GM18907 (cell line): ENCODE data around the gene CYYR1.
"Not testable (repeated sequence)": the region's sequence is repeated elsewhere in the genome, so short reads cannot be mapped to it uniquely, and the experiment has no call there.

ENCODE experiments used
- ATAC-seq: cut with Tn5 transposase; IDR thresholded peaks from one replicate; pipeline ENCODE4 v1.9.1; 2021; ENCODE audit warnings: mild to moderate bottlenecking, moderate library complexity; ENCODE audit not compliant: unreplicated experiment

CYYR1 gene

DNA sequence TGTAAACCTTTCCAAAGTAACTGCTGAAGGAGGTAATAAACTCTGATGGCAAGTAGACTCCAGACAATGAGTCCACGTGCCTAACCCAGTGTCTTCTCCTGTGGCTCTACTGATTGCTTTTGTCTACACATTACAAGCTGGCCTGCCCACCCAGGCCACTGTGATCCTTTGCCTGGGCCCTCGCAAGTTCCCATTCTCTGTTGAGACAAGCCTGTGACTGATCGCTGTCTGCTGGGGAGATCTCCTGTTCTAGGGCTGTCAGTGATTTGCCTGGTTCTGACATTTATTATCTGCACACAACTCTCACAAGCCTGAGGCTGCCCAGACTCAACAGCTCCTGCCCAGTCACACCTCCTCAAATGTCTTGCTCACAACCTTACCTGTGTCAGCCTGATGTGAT, 81.4 kb downstream of the CYYR1 start:
- no peak for ATAC-seq

DNA sequence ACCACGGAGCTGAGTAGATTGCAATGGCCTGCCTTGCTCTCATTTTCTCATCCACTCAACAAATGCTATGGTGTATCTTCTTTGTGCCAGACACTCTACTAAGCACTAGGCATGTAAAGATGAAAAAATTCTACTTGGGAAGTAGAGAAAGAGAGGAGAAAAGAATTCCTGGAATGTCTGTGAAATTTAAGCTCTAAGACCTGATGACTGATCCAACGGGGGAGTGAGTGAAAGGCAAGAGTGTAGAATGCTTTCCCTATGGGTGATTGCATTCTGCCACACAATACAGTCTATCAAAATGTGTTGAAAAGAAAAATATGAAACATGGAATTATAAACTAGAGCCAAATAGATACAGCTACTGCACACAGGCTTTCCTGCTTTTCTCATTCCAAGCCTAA, 82.3 kb downstream of the CYYR1 start:
- no peak for ATAC-seq

DNA sequence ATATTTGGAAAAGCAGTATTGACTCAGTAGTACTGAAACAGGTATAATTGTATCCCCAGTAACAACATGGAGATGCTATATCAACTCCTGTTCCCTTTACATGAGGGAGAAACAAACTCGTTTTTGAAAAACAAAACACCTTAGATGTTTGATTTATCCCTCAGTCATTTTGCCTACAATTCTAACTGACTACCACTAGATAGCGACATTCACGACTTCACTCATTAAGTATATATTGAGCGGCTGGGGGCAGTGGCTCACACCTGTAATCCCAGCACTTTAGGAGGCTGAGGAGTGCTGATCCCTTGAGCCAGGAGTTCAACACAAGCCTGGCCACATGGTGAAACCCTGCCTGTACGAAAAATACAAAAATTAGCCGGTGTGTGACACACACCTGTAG, 83.3 kb downstream of the CYYR1 start:
- no peak for ATAC-seq

DNA sequence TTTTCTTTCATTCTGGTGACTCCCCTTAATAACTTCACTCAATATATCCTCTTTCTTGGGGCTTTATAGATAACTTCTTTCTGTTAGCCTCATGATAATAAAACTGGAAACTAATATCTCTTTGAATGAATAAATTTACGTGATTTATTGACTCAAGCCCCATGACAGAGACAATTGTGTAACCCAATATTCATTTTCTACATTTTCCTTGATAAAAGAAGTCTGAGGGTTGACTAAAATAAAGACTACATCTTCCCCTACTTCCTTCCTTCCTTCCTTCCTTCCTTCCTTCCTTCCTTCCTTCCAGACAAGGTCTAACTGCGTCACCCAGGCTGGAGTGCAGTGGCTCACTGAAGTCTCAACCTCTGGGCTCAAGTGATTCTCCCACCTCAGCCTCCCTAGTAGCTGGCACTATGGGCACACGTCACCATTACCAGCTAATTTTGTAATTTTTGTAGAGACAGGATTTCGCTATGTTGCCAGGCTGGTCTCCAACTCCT, 85.1 kb downstream of the CYYR1 start:
- no peak for ATAC-seq

GRCh38 chr21:26473471-26473870, 99.6 kb downstream of the CYYR1 start:
- no peak for ATAC-seq

DNA sequence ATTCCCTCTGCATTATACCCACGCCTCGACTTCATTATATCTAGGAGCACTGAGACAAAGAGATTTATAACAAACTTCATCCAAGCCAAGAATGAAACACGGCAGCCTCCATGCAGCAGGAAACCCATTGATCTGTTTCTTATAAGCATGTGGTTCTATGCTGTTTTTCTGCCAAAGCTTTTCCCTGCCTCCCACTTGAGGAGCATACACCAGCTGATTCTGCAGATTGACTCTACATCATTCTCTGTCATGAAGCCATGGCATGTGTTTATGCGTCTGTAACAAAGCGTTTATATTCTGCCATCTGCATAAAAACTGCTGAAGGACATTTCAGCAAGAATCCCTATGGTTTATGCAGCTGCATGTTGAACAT, 102.0 kb downstream of the CYYR1 start:
- ATAC-seq = no peak

DNA sequence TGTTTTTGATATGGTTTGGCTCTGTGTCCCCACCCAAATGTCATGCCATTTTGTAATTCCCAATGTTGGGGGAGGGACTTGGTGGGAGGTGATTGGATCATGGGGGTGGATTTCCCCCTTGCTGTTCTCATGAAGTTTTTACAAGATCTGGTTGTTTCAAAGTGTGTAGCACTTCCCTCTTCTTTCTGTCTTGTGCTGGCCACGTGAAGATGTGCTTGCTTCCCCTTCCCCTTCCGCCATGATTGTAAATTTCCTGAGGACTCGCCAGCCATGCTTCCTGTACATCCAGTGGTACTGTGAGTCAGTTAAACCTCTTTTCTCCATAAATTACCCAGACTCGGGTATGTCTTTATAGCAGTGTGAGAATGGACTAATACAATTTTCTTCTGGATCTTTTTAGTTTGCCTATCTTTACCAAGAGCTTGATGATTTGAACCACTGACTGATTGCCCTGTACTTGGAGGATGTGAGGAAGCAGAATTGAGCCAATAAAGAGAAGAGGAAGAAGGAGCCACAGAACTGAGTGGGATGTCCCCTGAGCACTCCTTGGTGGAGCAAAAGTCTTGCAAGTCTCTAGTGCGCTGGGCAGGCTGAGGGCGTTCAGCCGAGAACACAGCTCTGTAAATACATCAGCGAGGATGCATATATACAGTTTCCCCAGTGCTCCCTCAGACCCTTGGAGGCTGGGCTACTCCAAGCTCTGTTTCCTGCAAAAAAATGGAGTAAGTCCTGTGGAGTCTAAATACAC, 102.6 kb downstream of the CYYR1 start:
- no peak for ATAC-seq

GRCh38 chr21:26469789-26470188, 103.3 kb downstream of the CYYR1 start:
- no peak for ATAC-seq

DNA sequence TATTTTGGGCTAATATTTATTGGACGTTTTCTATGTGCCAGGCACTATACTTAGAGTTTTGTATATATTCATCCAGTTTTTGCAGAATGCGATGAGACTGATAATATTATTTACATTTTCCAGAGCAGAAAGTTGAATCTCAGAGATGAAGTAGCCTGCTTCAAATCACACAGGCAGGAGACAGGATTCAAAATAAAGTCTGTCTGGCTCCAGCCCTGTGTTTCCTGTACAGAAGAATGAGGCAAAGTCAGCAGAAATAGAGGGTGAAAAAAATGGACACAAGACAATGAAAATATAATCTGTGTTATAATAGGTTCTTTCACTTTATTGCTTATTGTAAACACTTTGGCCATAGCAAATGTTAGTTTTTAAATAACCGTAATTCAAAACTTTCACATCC, 107.2 kb downstream of the CYYR1 start:
- no peak for ATAC-seq

DNA sequence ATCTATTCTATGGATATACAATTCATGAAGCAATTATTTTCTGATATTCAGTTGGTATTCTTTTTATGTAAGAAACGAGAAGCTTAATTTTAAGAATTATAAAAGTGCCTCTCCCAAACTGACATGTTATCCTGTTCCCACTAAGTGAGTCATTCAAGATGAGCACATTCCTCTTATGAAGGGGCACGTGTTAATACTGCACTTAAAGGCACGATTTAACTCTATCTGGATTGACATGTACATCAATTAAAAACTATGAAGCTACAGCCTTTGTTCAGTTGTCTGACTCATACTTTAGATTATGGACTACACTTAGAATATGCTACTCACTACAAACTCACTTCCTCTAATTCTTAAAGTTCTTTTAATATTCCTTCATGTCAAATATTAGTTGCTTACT, 111.6 kb downstream of the CYYR1 start:
- ATAC-seq = no peak

GRCh38 chr21:26460621-26461020, 112.5 kb downstream of the CYYR1 start:
- no peak for ATAC-seq

GRCh38 chr21:26458854-26459253, 114.2 kb downstream of the CYYR1 start:
- not testable (repeated sequence) for ATAC-seq

DNA sequence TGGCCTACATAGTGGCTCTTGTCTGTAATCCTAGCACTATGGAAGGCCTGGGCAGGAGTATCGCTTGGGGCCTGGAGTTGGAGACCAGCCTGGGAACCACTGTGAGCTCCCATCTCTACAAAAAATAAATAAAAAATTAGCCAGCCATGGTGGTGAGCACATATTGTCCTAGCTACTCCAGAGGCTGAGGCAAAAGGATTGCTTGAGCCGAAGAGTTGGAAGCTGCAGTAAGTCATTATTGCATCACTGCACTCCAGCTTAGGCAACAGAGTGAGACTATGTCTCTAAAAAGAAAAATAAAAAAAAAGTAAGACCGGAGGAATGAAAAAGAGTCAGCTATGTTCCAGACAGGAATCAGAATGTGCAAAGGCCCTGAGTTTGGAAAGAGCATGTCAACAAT, 115.3 kb downstream of the CYYR1 start:
- ATAC-seq = no peak

DNA sequence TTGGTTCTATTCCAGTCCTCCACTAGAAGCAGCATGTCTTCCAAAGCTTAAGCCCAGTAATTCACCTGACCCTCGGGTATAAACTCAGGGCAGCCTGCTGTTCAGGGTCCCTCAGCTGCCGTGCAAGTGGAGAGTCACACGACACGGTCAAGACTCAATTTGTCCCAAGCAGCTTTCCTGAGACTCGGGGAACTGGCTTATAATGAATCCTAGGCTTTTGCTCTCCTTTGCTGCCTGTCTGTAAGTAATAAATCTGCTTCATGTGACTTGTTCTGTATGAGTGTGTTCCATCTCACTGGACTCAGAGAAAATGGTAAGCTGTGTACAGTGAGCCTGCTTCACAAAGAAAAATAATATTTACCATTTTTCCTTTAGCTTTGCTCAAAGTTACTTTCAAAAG, 119.8 kb downstream of the CYYR1 start:
- no peak for ATAC-seq

DNA sequence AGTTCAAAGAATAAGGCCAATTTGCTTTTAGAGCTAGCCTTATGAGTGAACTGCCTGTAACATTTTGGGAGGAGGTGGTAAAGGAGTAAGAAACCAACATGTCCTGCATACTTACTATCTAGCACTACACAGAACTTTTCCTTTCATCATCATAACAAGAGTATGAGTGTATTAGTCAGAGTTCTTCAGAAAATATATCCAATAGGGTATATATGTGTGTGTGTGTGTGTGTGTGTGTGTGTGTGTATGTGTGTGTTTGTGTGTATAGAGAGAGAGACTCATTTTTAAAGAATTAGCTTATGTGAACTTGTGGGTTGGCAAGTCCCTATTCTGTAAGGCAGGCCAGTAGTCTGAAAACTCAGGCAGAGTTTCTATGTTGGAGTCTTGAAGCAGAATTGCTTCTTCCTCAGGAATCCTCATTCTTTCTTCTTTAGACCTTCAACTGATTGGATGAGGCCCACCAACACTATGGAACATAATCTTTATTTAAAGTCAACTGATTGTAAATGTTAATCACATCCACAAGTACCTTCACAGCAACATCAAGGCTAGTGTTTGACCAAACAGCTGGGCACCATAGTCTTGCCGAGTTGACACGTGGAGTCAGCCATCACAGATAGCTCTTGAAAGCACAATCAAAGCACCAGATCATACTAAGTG, 121.9 kb downstream of the CYYR1 start:
- no peak for ATAC-seq

- no peak for ATAC-seq
Observed at GRCh38 chr21:26449161-26449560, 123.9 kb downstream of the CYYR1 start.

GRCh38 chr21:26448751-26449150, 124.3 kb downstream of the CYYR1 start:
- no peak for ATAC-seq

DNA sequence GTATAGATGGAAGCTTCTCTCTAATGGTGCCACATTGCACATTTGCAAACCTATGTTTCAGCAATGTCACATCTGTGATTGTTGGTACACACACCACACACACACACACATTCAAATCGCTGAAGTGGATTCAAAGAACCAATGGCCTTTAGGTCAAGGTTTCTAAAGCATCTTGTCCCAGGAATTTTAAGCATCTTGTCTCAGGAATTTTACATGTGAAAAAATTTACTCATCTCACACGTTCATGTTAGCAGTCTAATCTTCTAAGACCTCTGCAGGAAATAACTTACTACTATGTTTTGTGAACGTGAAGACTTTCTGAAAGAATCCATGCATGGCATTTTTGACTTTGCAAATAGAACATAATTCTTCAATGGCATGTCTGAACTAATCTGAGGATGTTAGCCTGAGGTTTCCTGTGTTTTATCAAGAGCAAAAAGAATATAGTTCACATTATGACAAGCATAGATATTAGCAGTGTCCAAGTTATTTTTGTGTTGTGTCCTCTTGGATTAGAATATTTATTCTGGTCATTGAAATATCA, 125.1 kb downstream of the CYYR1 start:
- ATAC-seq = no peak

GRCh38 chr21:26445440-26445839, 127.6 kb downstream of the CYYR1 start:
- ATAC-seq = no peak

- ATAC-seq = no peak
Observed at GRCh38 chr21:26444646-26445045, 128.4 kb downstream of the CYYR1 start.

DNA sequence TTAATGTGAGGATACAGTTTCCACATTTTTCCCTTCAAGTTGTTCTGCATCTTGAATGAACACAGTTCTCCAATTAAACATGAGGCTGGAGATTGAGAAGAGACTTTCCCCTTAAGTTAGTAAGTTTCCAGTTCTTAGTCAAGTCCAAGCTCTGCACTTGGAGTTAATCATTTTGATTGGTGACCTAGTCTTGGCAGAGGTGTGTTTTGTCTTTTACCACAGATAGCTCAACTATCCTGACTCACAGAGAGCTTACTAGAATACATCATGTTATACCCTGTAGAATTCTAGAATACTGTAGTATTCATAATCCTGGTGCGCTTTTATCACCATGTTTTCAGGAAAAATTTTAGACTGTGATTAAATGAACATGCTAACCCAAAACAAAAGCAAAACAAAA, 129.2 kb downstream of the CYYR1 start:
- ATAC-seq = no peak

GRCh38 chr21:26443291-26443690, 129.8 kb downstream of the CYYR1 start:
- ATAC-seq = no peak
